ENCODE data around the gene MFF. TPM values are rescaled to one million over a fixed set of nuclear protein-coding genes. Genes with fewer than 3 reads are reported as not detected.

MFF gene
- total RNA-seq, 1 experiment from 2014 or later: 83.3 TPM

DNA sequence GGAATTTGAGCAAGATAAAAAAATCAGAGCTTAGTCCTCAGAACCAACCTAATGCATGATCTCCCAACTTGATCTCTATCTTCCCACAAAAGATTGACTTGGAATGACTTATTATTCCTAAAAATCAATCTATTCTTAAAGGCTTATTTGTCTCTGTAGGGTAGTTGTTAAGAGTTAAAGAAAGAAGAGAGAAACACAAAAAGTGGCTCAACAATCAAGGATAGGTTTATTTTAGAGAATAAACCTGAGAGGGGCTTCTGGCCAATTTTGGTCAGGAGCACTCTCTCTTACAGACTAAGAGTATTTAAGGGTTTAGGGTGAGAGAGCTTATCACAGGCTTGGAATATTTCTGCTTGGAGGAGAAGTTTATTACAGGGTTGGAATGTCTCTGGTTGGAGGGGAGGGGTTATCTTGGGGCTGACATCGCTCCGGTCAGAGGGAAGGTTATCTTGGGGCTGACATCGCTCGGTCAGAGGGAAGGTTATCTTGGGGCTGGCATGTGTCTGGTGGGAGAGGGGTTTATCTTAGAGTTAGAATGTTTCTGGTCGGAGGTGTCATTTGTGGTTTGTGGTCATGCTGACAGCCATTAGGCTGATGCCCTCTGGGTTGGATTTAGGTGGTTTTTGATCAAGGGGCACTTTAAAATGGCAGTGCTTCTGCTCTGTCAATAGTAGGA, 2.4 kb upstream of the MFF start:
- Mint-ChIP-seq H3K9me3 (peaks cover 40 to 44% of the 10 kb centered on the region in 2 experiments), H3K27ac (no peak overlapping the region), H3K4me3 (peak overlapping the region in 1 of 2 experiments; percentile 11; a peak in 1 of 5 replicates), H3K4me1 (peaks cover 17 to 18% of the 10 kb centered on the region in 2 experiments), H3K27me3 (ENCODE audit: low read depth) (no peaks in the 10 kb centered on the region), H3K36me3 (ENCODE audit: insufficient read depth in 1 of 3, low read depth in 3 of 3) (peaks cover 21 to 45% (median 34%) of the 10 kb centered on the region in 3 experiments)
- no CpG with 5 or more reads among the region's 5 CpGs for WGBS (ENCODE audit: extremely low coverage, insufficient read length, low lambda C conversion rate)
- H3K79me2 ChIP-seq (ENCODE audit: insufficient read depth, low read length): peaks cover 2% of the 10 kb centered on the region; the same call in 1 of the 2 replicates
- H3K4me2 ChIP-seq (ENCODE audit: insufficient read depth, insufficient read length, low read length): no peak overlapping the region
- no peak overlapping the region for H3K56ac ChIP-seq (ENCODE audit: insufficient read length, low read depth, low read length)
- H4K20me1 ChIP-seq (ENCODE audit: control insufficient read depth, insufficient read depth, insufficient read length): no peaks in the 10 kb centered on the region
- no peak overlapping the region for H2BK5ac ChIP-seq (ENCODE audit: insufficient read length, low read length)
- H2AFZ ChIP-seq (ENCODE audit: low read length): no peak overlapping the region
- TF ChIP-seq, protein P1, sequence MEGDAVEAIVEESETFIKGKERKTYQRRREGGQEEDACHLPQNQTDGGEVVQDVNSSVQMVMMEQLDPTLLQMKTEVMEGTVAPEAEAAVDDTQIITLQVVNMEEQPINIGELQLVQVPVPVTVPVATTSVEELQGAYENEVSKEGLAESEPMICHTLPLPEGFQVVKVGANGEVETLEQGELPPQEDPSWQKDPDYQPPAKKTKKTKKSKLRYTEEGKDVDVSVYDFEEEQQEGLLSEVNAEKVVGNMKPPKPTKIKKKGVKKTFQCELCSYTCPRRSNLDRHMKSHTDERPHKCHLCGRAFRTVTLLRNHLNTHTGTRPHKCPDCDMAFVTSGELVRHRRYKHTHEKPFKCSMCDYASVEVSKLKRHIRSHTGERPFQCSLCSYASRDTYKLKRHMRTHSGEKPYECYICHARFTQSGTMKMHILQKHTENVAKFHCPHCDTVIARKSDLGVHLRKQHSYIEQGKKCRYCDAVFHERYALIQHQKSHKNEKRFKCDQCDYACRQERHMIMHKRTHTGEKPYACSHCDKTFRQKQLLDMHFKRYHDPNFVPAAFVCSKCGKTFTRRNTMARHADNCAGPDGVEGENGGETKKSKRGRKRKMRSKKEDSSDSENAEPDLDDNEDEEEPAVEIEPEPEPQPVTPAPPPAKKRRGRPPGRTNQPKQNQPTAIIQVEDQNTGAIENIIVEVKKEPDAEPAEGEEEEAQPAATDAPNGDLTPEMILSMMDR (conservative IDR thresholded peaks at IDR 0.05): no peak
- no peaks in the 10 kb centered on the region for H3K9me3 ChIP-seq (ENCODE audit: control insufficient read depth, low read depth, low read length)
- H4K8ac ChIP-seq (replicated peaks; ENCODE audit: insufficient read length, low read depth, low read length): no peak overlapping the region
- H4K91ac ChIP-seq (ENCODE audit: insufficient read length, low read depth, low read length): no peak overlapping the region
- no peak overlapping the region for H3K14ac ChIP-seq (ENCODE audit: insufficient read depth, low read length)
- H3K23me2 ChIP-seq (ENCODE audit: insufficient read length, low read depth, low read length, poor library complexity, severe bottlenecking): peaks cover 6% of the 10 kb centered on the region
- H3K23ac ChIP-seq (ENCODE audit: insufficient read length, low read depth, low read length): no peak overlapping the region
- H2BK120ac ChIP-seq (ENCODE audit: low read depth, low read length, poor library complexity, severe bottlenecking): no peak overlapping the region
- no peaks in the 10 kb centered on the region; the same call in 1 of the 2 replicates for H3K4me1 ChIP-seq (ENCODE audit: insufficient read depth, low read length)
- H3T11ph ChIP-seq (ENCODE audit: low read length): no peak overlapping the region
- H3K27ac ChIP-seq (ENCODE audit: insufficient read length, low read depth, low read length): no peak overlapping the region
- H3K4ac ChIP-seq (ENCODE audit: low read depth, low read length): no peak overlapping the region
- no peak overlapping the region for H2BK15ac ChIP-seq (ENCODE audit: low read depth, low read length)
- no peak overlapping the region for H3K9ac ChIP-seq (ENCODE audit: extremely low read depth, insufficient read length, low read length)
- no peak overlapping the region for H2AK5ac ChIP-seq (ENCODE audit: insufficient read length, low read length)
- H3K18ac ChIP-seq (ENCODE audit: insufficient read length, low read depth, low read length): no peak overlapping the region
- H3K27me3 ChIP-seq (ENCODE audit: insufficient read depth, low read length): no peaks in the 10 kb centered on the region
- no peak overlapping the region for H2BK12ac ChIP-seq (ENCODE audit: insufficient read length, low read depth, low read length)
- DNase-seq: no peak
- no peaks in the 10 kb centered on the region for H3K79me1 ChIP-seq (ENCODE audit: insufficient read depth, low read depth, low read length, poor library complexity, severe bottlenecking)
- H4K5ac ChIP-seq (ENCODE audit: insufficient read length, low read depth, low read length): no peak overlapping the region
- no peak overlapping the region for H2BK20ac ChIP-seq (ENCODE audit: low read depth, low read length, poor library complexity, severe bottlenecking)
